Uterus (tissue), 2 donors: ENCODE data around the gene USP34.

Experiments used
- CTCF ChIP-seq, 4 experiments: fragments of 200-600 bp in 2 of 4; fragments of 450-650 bp in 2 of 4; sonication (generic) in 2 of 4; IDR thresholded peaks; one replicate each; pipeline ENCODE4 v1.5.1; 2016 to 2019; ENCODE audit warnings: antibody characterized with exemption in 4 of 4, mild to moderate bottlenecking in 2 of 4, moderate library complexity in 1 of 4
- POLR2A ChIP-seq, 2 donors: fragments of 450-650 bp; IDR thresholded peaks; one replicate each; pipeline ENCODE4 v1.6.1; 2016; ENCODE audit warnings: antibody characterized with exemption in 2 of 2, mild to moderate bottlenecking in 1 of 2, moderate library complexity in 1 of 2

GRCh38 chr2:61396005-61396404, 74.9 kb downstream of the USP34 start:
- TF ChIP-seq CTCF (IDR thresholded peaks at IDR 0.05) (no peak), POLR2A (IDR thresholded peaks at IDR 0.05) (no peak)
